ENCODE measurements around the gene IFT88.
A peak's percentile ranks its signal among the peaks of the same experiment; 100 is the strongest.

IFT88 gene

DNA sequence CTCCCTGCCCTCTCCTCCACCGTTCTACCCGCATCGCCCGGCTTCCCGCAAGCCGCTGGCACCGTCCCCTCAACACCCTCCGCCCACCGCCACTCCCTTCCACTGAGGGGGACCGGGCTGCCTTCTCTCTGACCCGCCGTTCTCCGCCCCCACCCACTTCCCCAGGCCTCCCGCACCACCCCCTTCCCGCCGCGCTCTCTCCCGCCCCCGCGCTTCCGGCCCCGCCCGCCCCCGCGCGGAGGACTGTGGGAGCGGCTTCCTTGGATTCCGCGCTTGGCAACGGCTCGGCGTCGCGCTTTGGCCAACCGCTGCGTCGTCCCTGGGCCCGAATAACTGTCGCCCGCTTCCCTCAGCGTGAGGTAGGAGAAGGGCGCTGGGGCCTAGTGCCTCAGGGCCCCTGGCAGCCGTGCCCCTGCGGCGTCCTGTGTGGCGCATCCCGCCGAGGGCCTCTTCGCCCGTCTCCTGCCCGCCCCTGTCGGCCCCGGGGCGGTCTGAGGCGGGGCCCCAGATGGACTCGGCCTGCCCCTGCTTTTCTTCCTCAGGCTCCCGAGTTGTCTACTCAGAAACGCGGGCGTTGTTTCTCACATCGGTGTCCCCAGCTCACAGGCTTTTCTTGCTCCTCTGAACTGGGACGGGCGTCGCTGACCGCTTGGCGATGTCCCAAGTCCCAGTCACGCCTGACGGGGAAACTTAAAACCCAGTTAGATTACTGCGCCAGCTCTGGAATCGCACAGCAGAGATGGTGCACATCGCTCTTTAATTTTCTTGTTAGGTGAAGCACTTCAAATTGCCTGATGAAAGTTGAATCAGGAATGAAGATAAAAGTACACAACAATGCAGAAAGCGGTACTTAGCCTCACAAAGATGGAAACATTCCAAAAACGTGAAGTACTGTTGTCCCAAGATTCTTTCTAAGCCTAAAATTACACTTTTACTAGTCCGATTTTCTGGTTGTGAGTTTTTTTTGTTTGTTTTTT is at the start of gene IFT88 (continued):
- TF ChIP-seq, protein P1, sequence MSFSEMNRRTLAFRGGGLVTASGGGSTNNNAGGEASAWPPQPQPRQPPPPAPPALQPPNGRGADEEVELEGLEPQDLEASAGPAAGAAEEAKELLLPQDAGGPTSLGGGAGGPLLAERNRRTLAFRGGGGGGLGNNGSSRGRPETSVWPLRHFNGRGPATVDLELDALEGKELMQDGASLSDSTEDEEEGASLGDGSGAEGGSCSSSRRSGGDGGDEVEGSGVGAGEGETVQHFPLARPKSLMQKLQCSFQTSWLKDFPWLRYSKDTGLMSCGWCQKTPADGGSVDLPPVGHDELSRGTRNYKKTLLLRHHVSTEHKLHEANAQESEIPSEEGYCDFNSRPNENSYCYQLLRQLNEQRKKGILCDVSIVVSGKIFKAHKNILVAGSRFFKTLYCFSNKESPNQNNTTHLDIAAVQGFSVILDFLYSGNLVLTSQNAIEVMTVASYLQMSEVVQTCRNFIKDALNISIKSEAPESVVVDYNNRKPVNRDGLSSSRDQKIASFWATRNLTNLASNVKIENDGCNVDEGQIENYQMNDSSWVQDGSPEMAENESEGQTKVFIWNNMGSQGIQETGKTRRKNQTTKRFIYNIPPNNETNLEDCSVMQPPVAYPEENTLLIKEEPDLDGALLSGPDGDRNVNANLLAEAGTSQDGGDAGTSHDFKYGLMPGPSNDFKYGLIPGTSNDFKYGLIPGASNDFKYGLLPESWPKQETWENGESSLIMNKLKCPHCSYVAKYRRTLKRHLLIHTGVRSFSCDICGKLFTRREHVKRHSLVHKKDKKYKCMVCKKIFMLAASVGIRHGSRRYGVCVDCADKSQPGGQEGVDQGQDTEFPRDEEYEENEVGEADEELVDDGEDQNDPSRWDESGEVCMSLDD (tag by site-specific recombination; IDR thresholded peaks at IDR 0.05): 0 out of 2 replicates have a peak, but pooled peaks have one; percentile 37
- TF ChIP-seq EGR2 (tag by site-specific recombination; IDR thresholded peaks at IDR 0.05; ENCODE audit: low read depth): peak; percentile 86
- no peak for TF ChIP-seq ZNF670 (tag by site-specific recombination; IDR thresholded peaks at IDR 0.05; ENCODE audit: low read depth)
- peak; percentile 62; the same call in 1 of the 2 replicates for TF ChIP-seq IKZF3 (tag by site-specific recombination; IDR thresholded peaks at IDR 0.05)
- TF ChIP-seq ZNF174 (tag by site-specific recombination; IDR thresholded peaks at IDR 0.05): no peak
- TF ChIP-seq, protein P2, sequence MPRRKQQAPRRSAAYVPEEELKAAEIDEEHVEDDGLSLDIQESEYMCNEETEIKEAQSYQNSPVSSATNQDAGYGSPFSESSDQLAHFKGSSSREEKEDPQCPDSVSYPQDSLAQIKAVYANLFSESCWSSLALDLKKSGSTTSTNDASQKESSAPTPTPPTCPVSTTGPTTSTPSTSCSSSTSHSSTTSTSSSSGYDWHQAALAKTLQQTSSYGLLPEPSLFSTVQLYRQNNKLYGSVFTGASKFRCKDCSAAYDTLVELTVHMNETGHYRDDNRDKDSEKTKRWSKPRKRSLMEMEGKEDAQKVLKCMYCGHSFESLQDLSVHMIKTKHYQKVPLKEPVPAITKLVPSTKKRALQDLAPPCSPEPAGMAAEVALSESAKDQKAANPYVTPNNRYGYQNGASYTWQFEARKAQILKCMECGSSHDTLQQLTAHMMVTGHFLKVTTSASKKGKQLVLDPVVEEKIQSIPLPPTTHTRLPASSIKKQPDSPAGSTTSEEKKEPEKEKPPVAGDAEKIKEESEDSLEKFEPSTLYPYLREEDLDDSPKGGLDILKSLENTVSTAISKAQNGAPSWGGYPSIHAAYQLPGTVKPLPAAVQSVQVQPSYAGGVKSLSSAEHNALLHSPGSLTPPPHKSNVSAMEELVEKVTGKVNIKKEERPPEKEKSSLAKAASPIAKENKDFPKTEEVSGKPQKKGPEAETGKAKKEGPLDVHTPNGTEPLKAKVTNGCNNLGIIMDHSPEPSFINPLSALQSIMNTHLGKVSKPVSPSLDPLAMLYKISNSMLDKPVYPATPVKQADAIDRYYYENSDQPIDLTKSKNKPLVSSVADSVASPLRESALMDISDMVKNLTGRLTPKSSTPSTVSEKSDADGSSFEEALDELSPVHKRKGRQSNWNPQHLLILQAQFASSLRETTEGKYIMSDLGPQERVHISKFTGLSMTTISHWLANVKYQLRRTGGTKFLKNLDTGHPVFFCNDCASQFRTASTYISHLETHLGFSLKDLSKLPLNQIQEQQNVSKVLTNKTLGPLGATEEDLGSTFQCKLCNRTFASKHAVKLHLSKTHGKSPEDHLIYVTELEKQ (tag by site-specific recombination; IDR thresholded peaks at IDR 0.05; ENCODE audit: borderline replicate concordance): no peak
- TF ChIP-seq KLF8 (tag by site-specific recombination; IDR thresholded peaks at IDR 0.05): peak; percentile 74; the same call in 1 of the 2 replicates
- TF ChIP-seq, protein P3, sequence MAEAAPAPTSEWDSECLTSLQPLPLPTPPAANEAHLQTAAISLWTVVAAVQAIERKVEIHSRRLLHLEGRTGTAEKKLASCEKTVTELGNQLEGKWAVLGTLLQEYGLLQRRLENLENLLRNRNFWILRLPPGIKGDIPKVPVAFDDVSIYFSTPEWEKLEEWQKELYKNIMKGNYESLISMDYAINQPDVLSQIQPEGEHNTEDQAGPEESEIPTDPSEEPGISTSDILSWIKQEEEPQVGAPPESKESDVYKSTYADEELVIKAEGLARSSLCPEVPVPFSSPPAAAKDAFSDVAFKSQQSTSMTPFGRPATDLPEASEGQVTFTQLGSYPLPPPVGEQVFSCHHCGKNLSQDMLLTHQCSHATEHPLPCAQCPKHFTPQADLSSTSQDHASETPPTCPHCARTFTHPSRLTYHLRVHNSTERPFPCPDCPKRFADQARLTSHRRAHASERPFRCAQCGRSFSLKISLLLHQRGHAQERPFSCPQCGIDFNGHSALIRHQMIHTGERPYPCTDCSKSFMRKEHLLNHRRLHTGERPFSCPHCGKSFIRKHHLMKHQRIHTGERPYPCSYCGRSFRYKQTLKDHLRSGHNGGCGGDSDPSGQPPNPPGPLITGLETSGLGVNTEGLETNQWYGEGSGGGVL (tag by site-specific recombination; IDR thresholded peaks at IDR 0.05): peak; percentile 95
- no peak; the same call in 1 of the 2 replicates for TF ChIP-seq ZNF610 (tag by site-specific recombination; IDR thresholded peaks at IDR 0.05; ENCODE audit: borderline replicate concordance)
- peak; percentile 79 for TF ChIP-seq SP7 (tag by site-specific recombination; IDR thresholded peaks at IDR 0.05)
- peak; percentile 60 for TF ChIP-seq ZNF600 (tag by site-specific recombination; IDR thresholded peaks at IDR 0.05)
- no peak for TF ChIP-seq GLI2 (tag by site-specific recombination; IDR thresholded peaks at IDR 0.05; ENCODE audit: borderline replicate concordance, low read depth)
- TF ChIP-seq, protein P4, sequence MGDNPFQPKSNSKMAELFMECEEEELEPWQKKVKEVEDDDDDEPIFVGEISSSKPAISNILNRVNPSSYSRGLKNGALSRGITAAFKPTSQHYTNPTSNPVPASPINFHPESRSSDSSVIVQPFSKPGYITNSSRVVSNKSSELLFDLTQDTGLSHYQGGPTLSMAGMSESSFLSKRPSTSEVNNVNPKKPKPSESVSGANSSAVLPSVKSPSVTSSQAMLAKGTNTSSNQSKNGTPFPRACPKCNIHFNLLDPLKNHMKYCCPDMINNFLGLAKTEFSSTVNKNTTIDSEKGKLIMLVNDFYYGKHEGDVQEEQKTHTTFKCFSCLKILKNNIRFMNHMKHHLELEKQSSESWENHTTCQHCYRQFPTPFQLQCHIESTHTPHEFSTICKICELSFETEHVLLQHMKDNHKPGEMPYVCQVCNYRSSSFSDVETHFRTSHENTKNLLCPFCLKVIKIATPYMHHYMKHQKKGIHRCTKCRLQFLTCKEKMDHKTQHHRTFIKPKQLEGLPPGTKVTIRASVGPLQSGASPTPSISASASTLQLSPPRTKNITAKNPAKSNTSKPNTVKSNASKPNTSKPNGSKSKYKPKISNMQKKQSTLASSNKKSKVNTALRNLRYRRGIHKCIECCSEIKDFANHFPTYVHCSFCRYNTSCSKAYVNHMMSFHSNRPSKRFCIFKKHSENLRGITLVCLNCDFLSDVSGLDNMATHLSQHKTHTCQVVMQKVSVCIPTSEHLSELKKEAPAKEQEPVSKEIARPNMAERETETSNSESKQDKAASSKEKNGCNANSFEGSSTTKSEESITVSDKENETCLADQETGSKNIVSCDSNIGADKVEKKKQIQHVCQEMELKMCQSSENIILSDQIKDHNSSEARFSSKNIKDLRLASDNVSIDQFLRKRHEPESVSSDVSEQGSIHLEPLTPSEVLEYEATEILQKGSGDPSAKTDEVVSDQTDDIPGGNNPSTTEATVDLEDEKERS (tag by site-specific recombination; IDR thresholded peaks at IDR 0.05): no peak
- TF ChIP-seq SP2 (tag by site-specific recombination; IDR thresholded peaks at IDR 0.05): peak; percentile 71
- TF ChIP-seq ZNF843 (tag by site-specific recombination; IDR thresholded peaks at IDR 0.05): peak; percentile 31
- TF ChIP-seq ZNF184 (tag by site-specific recombination; IDR thresholded peaks at IDR 0.05): 0 out of 2 replicates have a peak, but pooled peaks have one; percentile 11
- peak; percentile 98 for TF ChIP-seq ZIC2 (tag by site-specific recombination; IDR thresholded peaks at IDR 0.05)
- TF ChIP-seq MZF1 (tag by site-specific recombination; IDR thresholded peaks at IDR 0.05; ENCODE audit: borderline replicate concordance): peak; percentile 33; the same call in 1 of the 2 replicates
- TF ChIP-seq, protein P5, sequence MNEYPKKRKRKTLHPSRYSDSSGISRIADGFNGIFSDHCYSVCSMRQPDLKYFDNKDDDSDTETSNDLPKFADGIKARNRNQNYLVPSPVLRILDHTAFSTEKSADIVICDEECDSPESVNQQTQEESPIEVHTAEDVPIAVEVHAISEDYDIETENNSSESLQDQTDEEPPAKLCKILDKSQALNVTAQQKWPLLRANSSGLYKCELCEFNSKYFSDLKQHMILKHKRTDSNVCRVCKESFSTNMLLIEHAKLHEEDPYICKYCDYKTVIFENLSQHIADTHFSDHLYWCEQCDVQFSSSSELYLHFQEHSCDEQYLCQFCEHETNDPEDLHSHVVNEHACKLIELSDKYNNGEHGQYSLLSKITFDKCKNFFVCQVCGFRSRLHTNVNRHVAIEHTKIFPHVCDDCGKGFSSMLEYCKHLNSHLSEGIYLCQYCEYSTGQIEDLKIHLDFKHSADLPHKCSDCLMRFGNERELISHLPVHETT (tag by site-specific recombination; IDR thresholded peaks at IDR 0.05): 0 out of 2 replicates have a peak, but pooled peaks have one; percentile 35
- TF ChIP-seq PRDM1 (tag by site-specific recombination; IDR thresholded peaks at IDR 0.05): no peak
- TF ChIP-seq ZNF768 (tag by site-specific recombination; IDR thresholded peaks at IDR 0.05): no peak
- peak; percentile 61 for TF ChIP-seq ZNF561 (tag by site-specific recombination; IDR thresholded peaks at IDR 0.05; ENCODE audit: borderline replicate concordance)
- TF ChIP-seq, protein P6, sequence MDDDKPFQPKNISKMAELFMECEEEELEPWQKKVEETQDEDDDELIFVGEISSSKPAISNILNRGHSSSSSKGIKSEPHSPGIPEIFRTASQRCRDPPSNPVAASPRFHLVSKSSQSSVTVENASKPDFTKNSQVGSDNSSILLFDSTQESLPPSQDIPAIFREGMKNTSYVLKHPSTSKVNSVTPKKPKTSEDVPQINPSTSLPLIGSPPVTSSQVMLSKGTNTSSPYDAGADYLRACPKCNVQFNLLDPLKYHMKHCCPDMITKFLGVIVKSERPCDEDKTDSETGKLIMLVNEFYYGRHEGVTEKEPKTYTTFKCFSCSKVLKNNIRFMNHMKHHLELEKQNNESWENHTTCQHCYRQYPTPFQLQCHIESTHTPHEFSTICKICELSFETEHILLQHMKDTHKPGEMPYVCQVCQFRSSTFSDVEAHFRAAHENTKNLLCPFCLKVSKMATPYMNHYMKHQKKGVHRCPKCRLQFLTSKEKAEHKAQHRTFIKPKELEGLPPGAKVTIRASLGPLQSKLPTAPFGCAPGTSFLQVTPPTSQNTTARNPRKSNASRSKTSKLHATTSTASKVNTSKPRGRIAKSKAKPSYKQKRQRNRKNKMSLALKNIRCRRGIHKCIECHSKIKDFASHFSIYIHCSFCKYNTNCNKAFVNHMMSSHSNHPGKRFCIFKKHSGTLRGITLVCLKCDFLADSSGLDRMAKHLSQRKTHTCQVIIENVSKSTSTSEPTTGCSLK (tag by site-specific recombination; IDR thresholded peaks at IDR 0.05): no peak
